ENCODE data around the gene SH3RF2.

GRCh38 chr5:146070746-146071145 is 134.4 kb downstream of the SH3RF2 start:
- TF ChIP-seq, protein P1, sequence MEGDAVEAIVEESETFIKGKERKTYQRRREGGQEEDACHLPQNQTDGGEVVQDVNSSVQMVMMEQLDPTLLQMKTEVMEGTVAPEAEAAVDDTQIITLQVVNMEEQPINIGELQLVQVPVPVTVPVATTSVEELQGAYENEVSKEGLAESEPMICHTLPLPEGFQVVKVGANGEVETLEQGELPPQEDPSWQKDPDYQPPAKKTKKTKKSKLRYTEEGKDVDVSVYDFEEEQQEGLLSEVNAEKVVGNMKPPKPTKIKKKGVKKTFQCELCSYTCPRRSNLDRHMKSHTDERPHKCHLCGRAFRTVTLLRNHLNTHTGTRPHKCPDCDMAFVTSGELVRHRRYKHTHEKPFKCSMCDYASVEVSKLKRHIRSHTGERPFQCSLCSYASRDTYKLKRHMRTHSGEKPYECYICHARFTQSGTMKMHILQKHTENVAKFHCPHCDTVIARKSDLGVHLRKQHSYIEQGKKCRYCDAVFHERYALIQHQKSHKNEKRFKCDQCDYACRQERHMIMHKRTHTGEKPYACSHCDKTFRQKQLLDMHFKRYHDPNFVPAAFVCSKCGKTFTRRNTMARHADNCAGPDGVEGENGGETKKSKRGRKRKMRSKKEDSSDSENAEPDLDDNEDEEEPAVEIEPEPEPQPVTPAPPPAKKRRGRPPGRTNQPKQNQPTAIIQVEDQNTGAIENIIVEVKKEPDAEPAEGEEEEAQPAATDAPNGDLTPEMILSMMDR (IDR thresholded peaks at IDR 0.05; ENCODE audit: low read length): no peak
- no peak for TF ChIP-seq EZH2 (IDR thresholded peaks at IDR 0.05; ENCODE audit: borderline replicate concordance, low read length)

Measured in OCI-LY1 (cell line).